Measurements from ENCODE around the gene CD1B.
"Not testable (repeated sequence)": the region's sequence is repeated elsewhere in the genome, so short reads cannot be mapped to it uniquely, and the experiment has no call there.

CD1B gene

DNA sequence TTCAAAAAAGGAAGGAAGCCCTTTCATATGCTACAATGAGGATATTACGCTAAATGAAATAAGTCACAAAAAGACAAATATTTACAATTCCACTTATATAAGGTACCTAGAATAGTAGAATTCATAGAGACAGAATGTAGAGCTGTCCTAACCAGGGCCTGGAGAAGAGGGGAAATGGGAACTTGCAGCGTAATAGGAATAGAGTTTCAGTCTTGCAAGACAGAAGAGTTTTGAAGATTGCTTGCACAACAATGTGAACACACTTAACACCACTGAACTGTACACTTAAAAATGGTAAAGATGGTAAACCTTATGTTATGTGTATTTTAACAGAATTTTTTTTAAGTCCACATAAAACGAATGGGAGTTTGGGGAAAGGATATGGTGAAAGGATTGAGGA, 2.9 kb downstream of the CD1B start:
- no peak for DNase-seq

DNA sequence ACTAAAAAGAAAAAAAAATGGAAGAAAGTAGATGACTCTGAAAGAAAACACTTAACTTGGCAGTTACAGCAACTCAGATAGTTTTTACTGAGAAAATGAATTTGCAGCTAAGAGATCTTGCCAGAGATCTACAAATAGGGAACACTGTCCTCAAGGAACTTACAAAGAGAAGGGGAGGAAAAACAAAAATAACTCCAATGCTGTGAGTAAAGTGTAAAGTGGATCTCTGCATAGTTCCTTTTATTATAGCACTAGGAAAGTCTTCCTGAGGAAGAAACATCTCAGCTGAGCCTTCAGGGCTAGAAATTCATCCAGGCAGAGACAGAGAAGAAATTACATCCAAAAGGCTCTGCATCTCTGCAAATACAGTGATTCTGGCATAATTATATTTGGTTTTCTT, 3.9 kb downstream of the CD1B start:
- no peak for DNase-seq

DNA sequence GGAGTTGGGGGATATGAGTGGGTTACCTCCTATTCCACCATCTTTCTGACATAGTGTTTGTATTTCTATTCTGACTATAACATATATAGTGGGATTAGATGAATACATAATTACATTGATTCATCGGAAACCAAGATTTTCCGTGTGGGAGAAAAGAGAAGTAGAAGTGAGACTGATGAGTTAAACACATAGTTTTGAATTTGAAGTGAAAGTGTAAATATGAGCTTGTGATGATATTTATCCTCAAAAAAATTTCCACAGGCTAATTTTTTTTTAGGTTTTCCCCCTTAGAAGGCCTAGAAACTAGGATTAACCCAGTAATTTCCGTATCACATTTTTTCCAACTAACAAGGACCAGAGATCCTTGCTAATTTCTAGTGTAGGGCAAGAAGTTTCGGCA, 6.9 kb downstream of the CD1B start:
- DNase-seq: no peak

DNA sequence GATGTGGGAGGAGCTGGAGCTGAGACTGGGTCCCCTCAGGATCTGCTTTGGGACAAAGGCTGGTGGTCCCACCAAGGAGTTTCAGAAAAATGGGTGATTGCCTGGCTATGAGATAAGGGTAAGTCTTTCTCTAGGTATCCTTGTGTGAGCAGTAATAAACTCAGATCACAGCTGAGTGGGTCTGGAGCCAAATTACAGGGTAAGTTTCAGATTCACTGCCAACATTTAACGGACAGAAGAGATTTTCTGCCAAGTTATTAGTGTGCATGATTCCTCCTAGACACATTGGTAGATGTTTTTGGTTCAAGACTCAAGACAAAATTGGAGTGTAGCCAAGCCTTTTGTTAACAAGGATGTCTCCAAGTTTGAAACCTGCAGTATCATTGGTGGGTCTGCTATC, 7.5 kb downstream of the CD1B start:
- no peak for DNase-seq

DNA sequence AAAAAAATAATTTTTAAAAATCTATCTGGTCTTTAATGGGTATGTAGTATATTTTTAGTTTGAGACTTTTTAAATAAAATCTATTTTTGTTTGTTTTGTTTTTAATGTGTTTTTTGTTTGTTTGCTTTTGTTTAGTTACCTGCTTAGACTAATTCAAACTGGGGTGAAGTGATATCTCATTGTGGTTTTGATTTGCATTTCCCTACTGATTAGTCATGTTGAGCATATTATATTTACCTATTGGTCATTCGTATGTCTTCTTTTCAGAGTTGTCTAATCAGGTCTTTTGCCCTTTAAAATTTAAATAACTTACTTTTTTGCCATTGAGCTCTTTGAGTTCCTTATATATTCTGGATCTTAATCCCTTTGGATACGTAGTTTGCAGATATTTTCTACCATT, 20.3 kb downstream of the CD1B start:
- DNase-seq: no peak

DNA sequence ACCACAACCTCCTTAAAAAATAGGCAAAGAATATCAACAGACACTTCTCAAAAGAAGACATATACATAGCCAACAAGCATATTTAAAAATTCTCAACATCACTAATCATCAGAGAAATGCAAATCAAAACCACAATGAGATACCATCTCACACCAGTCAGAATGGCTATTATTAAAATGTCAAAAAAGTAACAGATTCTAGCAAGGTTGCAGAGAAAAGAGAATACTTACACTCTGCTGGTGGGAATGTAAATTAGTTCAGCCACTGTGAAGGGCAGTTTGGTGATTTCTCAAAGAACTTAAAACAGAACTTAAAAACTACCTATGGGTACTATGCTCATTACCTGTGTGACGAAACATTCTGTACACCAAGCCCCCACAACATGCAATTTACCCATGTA, 20.7 kb downstream of the CD1B start:
- DNase-seq: no peak

DNA sequence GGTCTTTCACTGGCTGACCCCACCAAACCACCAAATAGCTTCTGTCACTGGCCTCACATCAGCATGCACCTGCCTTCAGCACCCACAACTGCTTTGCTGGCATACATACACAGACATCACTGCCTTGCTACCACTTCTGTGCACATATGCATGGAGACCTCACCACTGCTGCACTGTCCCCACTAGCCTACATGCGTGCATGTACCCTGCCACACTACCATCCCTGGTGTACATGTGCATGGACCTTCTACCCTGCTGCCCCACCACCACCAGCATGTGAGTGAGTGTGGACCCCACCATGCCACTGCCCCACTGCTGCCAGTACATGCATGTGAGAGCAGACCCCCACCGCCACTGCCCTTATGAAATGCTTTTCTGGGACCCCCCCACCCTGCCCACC, 35.5 kb downstream of the CD1B start:
- DNase-seq: no peak

DNA sequence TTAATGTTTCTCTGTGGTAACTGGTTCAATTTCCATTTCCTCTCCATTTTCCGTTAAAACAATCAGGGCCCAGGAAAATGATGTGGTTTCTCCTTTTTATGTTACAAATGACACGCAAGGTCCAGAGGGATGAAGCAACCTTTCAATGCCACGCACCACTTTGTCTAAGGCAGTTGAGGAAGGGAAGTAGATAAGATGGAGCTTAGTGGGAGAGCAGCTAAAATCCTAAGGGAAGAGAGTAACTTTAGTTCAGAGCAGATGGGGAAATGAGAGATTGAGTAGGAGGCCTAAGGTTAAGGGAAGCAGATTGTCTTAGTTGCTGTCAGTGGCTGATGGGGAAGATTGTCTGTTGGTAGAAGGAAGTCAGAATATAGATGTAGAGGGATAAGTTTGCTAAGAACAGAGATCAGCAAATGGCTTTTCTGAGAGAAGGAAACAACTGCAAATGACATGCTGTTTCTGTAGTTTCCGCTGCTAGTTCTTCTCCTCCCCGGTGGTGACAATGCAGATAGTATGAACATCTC, 40.9 kb downstream of the CD1B start:
- DNase-seq: no peak

DNA sequence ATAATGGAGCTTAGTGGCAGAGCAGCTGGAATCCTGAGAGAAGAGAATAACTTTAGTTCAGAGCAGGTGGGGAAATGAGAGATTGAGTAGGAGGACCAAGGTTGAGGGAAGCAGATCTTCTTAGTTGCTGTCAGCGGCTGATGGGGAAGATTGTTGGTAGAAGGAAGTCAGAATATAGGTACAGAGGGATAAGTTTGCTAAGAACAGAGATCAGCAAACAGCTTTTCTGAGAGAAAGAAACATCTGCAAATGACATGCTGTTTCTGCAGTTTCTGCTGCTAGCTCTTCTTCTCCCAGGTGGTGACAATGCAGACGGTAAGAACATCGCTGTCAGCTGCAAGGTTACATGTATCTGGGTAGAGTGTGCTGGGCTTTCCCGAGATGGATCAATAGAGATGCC, 41.5 kb downstream of the CD1B start, which contains the start of gene CD1C:
Gene CD1C (plus strand): TSS at position 113 of the 400 bp plus-strand sequence. CDS start 142 bp downstream, at position 255.
- DNase-seq: no peak

DNA sequence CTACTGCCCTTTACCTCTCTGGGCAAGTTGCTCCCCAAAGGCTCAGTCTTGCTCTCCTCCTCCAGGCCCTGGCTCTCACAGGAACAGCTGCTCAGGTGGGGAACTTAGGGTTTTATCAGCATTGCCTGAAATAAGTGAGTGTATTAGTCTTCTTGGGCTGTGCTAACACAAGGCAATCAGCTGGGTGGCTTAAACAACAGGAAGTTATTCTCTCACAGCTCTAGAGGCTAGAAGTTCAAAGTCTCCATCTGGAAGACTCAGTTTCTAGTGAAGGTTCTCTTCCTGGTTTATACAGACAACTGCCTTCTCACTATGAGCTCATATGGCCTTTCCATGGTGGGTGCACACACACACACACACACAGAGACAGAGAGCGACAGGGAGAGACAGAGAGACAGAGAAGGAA, 44.4 kb downstream of the CD1B start:
- DNase-seq: no peak

DNA sequence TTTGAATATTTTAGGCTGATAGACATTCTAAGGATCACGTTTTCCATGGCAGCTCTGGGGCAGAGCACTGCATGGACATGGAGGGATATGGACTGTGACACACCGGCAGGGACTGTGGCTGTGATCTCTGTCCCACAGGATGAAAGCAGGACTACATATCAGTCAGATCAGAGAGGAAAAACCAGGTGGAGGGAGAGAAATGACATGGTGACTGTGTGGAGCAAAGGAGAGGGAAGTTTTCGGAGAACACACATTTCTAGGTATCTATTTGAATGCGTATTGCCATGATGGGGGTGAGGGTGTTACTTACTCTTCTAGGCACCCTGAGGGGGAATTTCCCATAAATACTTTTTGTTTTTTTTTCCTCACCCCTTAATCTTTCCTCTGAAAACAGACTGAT, 44.8 kb downstream of the CD1B start:
- no peak for DNase-seq

DNA sequence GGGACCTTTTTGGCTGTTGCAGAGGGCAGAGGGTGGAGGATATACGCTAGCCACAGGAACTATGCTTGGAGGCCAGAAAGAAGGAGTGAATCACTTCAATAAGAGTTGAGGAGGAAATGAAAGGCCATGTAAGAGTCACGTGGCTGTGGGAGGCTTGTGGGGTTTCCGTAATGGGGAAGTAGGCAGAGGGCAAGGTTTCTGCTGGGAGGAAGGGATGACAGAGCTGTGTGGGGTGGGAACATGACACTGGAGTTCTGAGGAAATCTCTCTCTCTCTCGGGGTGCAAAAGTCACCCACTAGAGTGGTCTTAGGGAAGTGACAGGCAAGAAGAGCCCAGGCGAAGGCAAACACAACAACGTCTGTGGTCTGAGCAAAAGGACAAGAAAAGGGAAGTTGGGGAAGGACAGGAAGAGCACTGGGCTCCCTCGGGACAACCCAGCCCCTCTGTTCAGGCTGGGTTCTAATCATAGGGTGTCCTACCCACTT, 45.5 kb downstream of the CD1B start:
- DNase-seq: no peak

DNA sequence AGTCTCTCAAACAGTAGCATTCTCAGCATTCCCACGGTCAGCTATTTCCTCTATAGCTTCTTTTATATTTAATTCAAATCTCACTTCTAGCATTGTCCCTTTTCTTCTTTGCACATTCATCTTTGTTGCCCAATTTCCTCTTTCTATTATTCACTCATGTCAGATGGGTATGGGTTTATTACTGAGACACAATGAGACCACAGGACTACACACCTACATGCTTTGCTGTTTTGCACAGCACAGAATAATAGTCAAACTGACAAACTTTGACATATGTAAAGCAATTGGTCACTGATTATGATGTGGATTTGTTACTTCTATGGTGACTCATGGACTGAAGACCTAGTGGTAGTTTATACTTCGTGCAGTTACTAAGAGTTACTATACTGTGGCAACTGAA, 47.4 kb downstream of the CD1B start:
- no peak for DNase-seq

DNA sequence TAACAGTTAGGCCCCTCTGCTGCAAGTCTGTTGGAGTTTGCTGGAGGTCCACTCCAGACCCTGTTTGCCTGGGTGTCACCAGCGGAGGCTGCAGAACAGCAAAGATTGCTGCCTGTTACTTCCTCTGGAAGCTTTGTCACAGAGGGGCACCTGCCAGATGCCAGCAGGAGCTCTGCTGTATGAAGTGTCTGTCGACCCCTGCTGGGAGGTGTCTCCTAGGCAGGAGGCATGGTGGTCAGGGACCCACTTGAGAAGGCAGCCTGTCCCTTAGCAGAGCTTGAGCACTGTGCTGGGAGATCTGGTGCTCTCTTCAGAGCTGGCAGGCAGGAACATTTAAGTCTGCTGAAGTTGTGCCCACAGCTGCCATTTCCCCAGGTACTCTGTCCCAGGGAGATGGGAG, 48.9 kb downstream of the CD1B start:
- DNase-seq: not testable (repeated sequence)
